Left ventricle myocardium inferior (tissue), 1 donor: ENCODE results near the gene GRB10. TPM values are rescaled to one million over a fixed set of nuclear protein-coding genes. Genes with fewer than 3 reads are reported as not detected.

Experiments used
- DNase-seq: peaks from one replicate; pipeline ENCODE4 v3.0.0-alpha.2; 2020
- H3K27ac ChIP-seq: fragments of 200-600 bp; replicated peaks from 2 replicates; pipeline ENCODE4 v1.8.0; 2021
- H3K27me3 ChIP-seq: fragments of 200-600 bp; 2 replicates; pipeline ENCODE4 v1.8.0; 2021; ENCODE audit warnings: low read depth
- H3K36me3 ChIP-seq: fragments of 200-600 bp; 2 replicates; pipeline ENCODE4 v1.8.0; 2021
- H3K4me1 ChIP-seq: fragments of 200-600 bp; 2 replicates; pipeline ENCODE4 v1.8.0; 2021
- H3K4me3 ChIP-seq: fragments of 200-600 bp; 2 replicates; pipeline ENCODE4 v1.8.0; 2021; ENCODE audit warnings: mild to moderate bottlenecking, moderate library complexity
- H3K9me3 ChIP-seq: fragments of 200-600 bp; replicated peaks from 2 replicates; pipeline ENCODE4 v1.8.0; 2021
- CTCF ChIP-seq: fragments of 200-600 bp; IDR thresholded peaks from 2 replicates; pipeline ENCODE4 v1.8.0; 2021; ENCODE audit warnings: antibody characterized with exemption, mild to moderate bottlenecking, borderline replicate concordance
- intact Hi-C: fragments of 100-400 bp; cut with micrococcal nuclease; formaldehyde crosslinking; loops from one replicate; pipeline ENCODE4 v1.11.0; 2022
- total RNA-seq: library from RNA; stranded (reverse); fragmentation: NEBNext Ultra II Directional; extraction: Animal tissue kit (Norgen Biotek cat#: 25700); gene quantifications from one replicate; pipeline ENCODE4 v1.2.1, GENCODE V29; 2021
- donor health status: DM: no; HTN: yes; CAD: no; lungs with severe emphysema.

GRB10 gene
- total RNA-seq, 1 donor from 2014 or later = 40.6 TPM

- intact Hi-C loops = no loop called here
- TF ChIP-seq CTCF = no peak
- H3K27me3 ChIP-seq = no peaks in the 10 kb centered on the region
- peaks cover 48% of the 10 kb centered on the region for H3K4me1 ChIP-seq
- no peak overlapping the region for H3K4me3 ChIP-seq
- DNase-seq = no peak
- H3K27ac ChIP-seq = no peak overlapping the region
- H3K9me3 ChIP-seq = no peaks in the 10 kb centered on the region
- H3K36me3 ChIP-seq = no peaks in the 10 kb centered on the region
Measured at GRCh38 chr7:50734246-50734645, 48.5 kb downstream of the GRB10 start.

DNA sequence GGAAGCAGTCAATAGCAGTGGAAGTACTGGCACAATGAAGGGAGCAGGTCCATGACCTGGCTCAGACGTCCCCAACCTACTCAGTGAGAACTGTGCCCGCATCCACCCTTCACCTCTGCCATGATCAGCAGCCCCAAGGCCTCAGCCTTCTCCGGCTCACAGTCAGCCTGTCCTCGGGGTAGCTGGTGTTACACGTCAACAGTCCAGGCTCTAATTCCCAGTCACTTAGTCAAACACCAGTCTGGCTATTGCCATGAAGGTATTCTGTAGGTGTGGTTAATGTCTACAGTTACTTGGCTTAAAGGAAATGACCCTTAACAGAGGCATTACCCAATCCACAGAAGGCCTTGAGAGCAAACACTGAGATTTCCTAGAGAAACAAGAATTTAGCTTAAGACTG is 49.1 kb downstream of the GRB10 start:
- no peak for DNase-seq
- no peaks in the 10 kb centered on the region for H3K9me3 ChIP-seq
- TF ChIP-seq CTCF = no peak
- intact Hi-C loops = no loop called here
- H3K4me1 ChIP-seq = peaks cover 53% of the 10 kb centered on the region
- H3K27ac ChIP-seq = no peak overlapping the region
- no peaks in the 10 kb centered on the region for H3K27me3 ChIP-seq
- H3K36me3 ChIP-seq = no peaks in the 10 kb centered on the region
- H3K4me3 ChIP-seq = no peak overlapping the region

DNA sequence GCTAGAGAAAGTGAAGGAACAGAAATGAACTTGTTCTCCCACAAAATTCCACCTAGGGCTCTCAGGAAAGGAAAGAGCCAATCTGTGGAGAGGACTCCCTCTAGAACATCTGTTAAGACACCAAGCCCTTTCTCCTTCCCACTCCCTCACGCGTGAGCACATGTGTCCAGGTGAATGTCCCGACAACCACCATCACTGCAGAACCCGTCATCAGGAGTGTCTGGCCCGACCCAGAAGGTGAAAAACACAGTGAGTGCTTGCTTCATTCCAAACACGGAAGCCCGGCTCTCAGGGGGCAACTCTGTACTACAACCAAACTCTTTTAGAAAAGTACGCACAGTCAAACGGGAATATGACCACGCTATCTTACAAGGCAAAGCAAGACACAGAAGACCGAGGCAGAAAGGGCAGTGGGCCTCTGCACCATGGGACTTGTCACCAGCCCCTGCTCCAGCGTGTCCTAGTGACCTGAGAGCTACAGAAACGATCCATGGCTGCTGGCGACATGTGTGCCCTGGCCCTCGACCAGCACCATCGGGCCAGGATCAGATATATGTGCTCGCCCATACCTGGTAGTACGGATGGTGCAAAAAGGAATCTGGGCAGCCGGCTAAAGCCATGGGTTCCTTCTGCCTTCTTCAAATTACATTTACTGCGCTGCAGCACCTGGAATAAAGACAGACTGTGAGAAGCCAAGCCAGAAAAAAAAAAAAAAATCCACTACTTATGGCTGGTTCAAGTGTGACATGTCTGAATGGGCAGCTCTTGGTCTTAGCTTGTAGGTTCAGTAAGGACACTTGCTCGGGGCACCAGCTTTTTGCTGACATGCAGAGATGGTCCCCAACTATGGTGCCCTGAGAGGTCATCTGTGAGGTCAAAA is 50.8 kb downstream of the GRB10 start:
- no peak for TF ChIP-seq CTCF
- intact Hi-C loops = no loop called here
- H3K27me3 ChIP-seq = no peaks in the 10 kb centered on the region
- H3K36me3 ChIP-seq = no peaks in the 10 kb centered on the region
- H3K4me1 ChIP-seq = peaks cover 70% of the 10 kb centered on the region
- no peaks in the 10 kb centered on the region for H3K9me3 ChIP-seq
- no peak for DNase-seq
- H3K27ac ChIP-seq = peak overlapping the region; percentile 80
- H3K4me3 ChIP-seq = no peak overlapping the region

GRCh38 chr7:50730446-50731400 is 52.0 kb downstream of the GRB10 start:
- TF ChIP-seq CTCF = no peak
- no peaks in the 10 kb centered on the region for H3K9me3 ChIP-seq
- H3K27ac ChIP-seq = peak overlapping the region; percentile 80
- peaks cover 82% of the 10 kb centered on the region for H3K4me1 ChIP-seq
- H3K27me3 ChIP-seq = no peaks in the 10 kb centered on the region
- intact Hi-C loops = no loop called here
- no peaks in the 10 kb centered on the region for H3K36me3 ChIP-seq
- no peak for DNase-seq
- no peak overlapping the region for H3K4me3 ChIP-seq

DNA sequence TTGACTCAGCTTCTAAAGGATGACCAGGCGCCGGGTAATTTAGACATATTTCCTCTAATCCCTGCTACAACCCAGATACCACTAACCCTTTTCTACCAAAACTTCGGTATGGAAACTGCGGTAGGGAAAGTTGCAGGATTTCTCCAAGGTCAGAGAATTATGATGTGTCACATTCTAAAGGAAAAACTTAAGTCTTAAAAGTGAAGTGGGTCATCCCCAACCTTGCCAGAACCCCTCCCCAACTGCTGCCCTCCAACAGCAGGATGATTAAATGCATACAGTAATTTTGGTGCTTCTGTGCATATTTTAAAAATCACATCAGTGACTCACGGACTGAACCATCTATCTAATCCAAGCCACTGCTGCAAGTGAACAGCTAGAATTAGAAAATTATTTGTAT is 52.7 kb downstream of the GRB10 start:
- peak overlapping the region; percentile 80 for H3K27ac ChIP-seq
- H3K4me1 ChIP-seq = peaks cover 89% of the 10 kb centered on the region
- intact Hi-C loops = no loop called here

More for the DNA sequence above, 52.7 kb downstream of the GRB10 start:
- Histone ChIP-seq H3K27me3 (no peaks in the 10 kb centered on the region), H3K9me3 (no peaks in the 10 kb centered on the region), H3K36me3 (no peaks in the 10 kb centered on the region), H3K4me3 (no peak overlapping the region)
- no peak for TF ChIP-seq CTCF
- DNase-seq = no peak
